Measurements from ENCODE around the gene SCAPER.

Gene SCAPER

DNA sequence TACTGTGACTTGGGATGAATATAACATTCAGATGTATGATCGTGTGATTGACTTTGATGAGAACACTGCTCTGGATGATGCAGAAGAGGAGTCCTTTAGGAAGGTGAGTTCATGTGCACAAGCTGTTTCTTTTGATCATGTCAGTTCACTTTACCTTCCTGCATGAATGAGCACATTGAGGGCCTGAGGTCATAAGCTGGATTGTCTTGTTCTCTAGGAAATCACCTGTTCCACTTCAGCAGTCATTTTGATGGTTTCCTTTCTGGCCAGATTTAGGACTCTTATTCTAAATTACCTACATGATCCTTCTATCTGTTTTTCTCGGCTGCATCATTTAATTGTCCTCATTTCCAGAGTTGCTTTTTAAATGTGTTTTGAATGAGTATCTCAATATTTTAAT lies 30.5 kb upstream of the SCAPER start:
- peak; percentile 59 for DNase-seq (ENCODE audit: extremely low spot score)
- TF ChIP-seq, protein P1, sequence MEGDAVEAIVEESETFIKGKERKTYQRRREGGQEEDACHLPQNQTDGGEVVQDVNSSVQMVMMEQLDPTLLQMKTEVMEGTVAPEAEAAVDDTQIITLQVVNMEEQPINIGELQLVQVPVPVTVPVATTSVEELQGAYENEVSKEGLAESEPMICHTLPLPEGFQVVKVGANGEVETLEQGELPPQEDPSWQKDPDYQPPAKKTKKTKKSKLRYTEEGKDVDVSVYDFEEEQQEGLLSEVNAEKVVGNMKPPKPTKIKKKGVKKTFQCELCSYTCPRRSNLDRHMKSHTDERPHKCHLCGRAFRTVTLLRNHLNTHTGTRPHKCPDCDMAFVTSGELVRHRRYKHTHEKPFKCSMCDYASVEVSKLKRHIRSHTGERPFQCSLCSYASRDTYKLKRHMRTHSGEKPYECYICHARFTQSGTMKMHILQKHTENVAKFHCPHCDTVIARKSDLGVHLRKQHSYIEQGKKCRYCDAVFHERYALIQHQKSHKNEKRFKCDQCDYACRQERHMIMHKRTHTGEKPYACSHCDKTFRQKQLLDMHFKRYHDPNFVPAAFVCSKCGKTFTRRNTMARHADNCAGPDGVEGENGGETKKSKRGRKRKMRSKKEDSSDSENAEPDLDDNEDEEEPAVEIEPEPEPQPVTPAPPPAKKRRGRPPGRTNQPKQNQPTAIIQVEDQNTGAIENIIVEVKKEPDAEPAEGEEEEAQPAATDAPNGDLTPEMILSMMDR (IDR thresholded peaks at IDR 0.05; ENCODE audit: control extremely low read depth, extremely low read depth, low read depth, missing control alignments), result no peak
- POLR2A ChIA-PET, result no interaction called here
- CTCF ChIA-PET, result interaction anchor here (1.0 to 1.5 kb wide), 5 partner anchors 10 to 722 kb away, joined by 3 to 5 read pairs (median 3); no protein-coding TSS in a partner anchor

DNA sequence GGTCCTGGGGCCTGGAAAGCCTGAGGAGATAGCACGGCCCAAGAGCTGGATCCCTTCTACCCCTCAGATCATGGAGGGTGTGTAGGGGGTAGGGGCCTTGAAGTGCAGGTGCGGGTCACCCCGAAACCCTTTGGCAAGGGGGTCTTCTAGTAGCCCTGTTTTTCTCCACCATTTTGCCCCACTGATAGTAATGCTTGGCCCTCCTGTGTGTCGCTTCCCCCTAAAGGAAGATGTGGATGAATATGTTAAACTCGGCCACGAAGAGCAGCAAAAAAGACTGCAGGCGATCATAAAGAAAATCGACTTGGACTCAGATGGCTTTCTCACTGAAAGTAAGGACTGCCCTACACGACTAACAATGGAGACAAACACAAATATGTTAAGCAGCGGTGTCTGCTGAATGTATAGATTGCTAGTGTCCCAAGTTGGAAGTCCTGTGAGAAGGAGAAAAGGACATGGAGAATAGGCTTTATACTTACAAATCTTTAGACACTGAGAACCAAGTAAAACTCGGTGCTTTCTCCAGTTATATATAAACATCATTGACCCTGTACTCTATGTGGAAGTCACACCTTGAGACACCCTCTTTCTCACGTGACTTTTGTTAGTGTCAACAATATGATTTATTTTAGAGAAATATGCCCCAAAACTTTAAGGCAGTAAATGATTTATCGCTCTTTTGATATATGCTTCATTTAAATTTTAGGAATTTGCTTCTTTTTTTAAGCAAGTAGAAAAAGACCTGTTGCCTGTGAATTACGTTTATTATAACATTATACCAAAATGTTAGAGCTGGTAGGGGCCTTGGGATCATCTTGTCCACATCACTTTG lies 27.2 kb upstream of the SCAPER start:
- ChIA-PET CTCF (interaction anchor here (2.1 kb wide), 1 partner anchor 14 kb away, joined by 9 read pairs; no protein-coding TSS in a partner anchor), POLR2A (no interaction called here)
- DNase-seq (ENCODE audit: extremely low spot score), result no peak
- TF ChIP-seq, protein P1 (IDR thresholded peaks at IDR 0.05; ENCODE audit: control extremely low read depth, extremely low read depth, low read depth, missing control alignments), result no peak

DNA sequence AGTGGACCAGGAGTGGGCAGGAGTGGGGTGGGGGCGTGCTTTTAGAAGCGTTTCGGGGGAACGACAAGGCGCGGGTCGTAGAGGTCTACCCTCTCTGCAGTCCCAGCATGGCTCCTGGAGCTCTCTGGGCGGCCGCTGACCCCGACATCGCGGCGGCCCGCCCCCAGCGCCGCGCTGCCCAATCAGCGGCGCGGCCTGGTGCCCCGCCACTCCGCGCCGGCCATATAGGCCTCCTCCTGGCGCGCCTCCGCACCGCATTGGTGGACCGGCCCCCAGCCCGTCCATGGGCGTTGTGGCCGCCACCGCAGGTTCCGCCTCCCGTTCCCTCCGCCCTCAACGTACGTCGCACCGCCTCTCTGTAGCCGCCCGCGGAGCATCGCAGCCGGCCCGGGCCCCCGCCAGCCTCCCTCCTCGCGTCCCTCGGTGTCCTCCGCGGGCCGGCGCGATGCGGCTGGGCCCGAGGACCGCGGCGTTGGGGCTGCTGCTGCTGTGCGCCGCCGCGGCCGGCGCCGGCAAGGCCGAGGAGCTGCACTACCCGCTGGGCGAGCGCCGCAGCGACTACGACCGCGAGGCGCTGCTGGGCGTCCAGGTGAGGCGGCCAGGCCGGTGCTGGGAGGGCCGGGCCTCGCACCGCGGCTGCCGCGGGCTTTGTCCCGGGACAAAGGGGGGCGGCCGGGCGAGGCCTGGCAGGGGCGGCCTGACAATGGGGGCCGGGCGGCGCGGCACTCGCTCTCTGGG lies 26.4 kb upstream of the SCAPER start, which contains the start of gene RCN2:
Gene RCN2, plus strand, starts transcription at position 353 of the 738 bp plus-strand sequence. Its CDS starts 93 bp downstream, at position 446.
- peak; percentile 95 for DNase-seq (ENCODE audit: extremely low spot score)
- ChIA-PET POLR2A (no interaction called here), CTCF (interaction anchor here (0.7 to 2.1 kb wide), 3 partner anchors 10 to 15 kb away, joined by 3 to 9 read pairs (median 3); no protein-coding TSS in a partner anchor)
- TF ChIP-seq, protein P1 (IDR thresholded peaks at IDR 0.05; ENCODE audit: control extremely low read depth, extremely low read depth, low read depth, missing control alignments), result no peak

DNA sequence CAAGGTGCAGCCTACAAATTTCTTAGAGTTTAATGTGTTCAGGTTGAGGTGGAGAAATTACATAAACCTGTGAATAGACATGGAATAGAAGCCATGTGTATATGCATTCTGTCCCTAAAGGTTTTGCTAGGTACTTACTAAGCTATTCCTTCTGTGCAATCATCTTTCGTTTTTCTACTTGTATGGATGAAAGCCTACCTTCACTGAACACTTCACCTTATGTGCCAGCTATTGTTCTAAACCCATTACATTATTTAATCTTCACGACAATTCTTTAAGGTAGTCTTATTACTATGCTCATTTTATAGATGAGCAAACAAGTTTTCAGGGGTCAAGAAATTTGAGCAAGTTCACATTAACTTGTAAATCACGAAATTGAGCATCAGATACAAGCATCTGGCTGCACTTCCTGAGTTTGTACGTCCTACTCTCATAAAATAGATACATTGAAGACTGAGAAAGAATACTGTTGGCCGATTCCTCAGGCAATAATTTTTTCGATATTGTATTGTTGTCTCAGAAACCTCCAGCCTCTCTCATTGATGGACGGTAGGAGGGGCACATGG lies 25.8 kb upstream of the SCAPER start:
- CTCF ChIA-PET, result interaction anchor here (0.7 to 2.1 kb wide), 4 partner anchors 10 to 29 kb away, joined by 3 to 9 read pairs (median 3); no protein-coding TSS in a partner anchor
- POLR2A ChIA-PET, result no interaction called here

DNA sequence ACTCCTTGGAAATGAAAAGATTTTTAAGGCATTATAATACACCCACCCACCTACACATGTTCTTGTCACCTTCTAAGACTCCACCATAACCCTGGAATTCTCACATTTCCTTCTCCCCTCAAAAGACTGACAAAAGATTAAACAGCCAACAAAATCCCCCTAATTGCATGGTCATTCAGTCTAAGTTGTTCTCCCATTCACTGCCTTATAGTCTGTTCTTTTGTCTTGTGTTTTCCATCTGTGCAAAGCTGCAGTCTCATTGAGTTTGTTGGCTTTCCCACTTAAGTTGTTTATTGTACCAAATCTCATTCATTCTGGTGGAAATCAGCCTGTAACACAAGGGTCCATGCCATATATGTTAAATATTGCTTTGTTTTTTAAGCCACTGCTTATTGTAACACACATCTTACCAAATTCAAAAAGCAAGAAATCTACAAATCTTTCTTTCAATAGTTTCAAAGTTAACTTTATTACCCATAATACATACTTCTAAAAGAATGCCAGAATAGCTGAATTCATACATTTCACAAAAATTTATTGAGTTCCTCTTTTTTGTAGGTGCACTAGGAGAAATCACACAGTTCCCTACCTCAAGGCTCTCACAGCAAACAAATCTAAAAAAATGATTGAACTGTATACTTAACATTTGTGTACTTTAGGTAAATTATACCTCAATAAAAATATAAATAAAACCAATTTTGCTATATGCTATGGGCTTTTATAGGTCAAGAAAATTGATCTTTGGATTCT lies 24.0 kb upstream of the SCAPER start:
- CTCF ChIA-PET, result interaction anchor here (1.4 kb wide), 3 partner anchors 14 to 103 kb away, joined by 3 read pairs; no protein-coding TSS in a partner anchor
- TF ChIP-seq, protein P1 (IDR thresholded peaks at IDR 0.05; ENCODE audit: control extremely low read depth, extremely low read depth, low read depth, missing control alignments), result no peak
- POLR2A ChIA-PET, result no interaction called here
- no peak for DNase-seq (ENCODE audit: extremely low spot score)

More for the DNA sequence above, 25.8 kb upstream of the SCAPER start:
- TF ChIP-seq, protein P1 (IDR thresholded peaks at IDR 0.05; ENCODE audit: control extremely low read depth, extremely low read depth, low read depth, missing control alignments), result no peak
- DNase-seq (ENCODE audit: extremely low spot score), result no peak
